Suprapubic skin (tissue), 4 donors: ENCODE results near the gene LMBR1.
"Not testable (repeated sequence)": the region's sequence is repeated elsewhere in the genome, so short reads cannot be mapped to it uniquely, and the experiment has no call there.

Experiments
- POLR2A ChIP-seq, 2 donors: fragments of 450-650 bp; IDR thresholded peaks; one replicate each; pipeline ENCODE4 v1.6.1; 2017; ENCODE audit warnings: antibody characterized with exemption in 2 of 2, mild to moderate bottlenecking in 2 of 2, moderate library complexity in 2 of 2
- POLR2AphosphoS5 ChIP-seq, 3 donors: sonication (generic); formaldehyde crosslinking; IDR thresholded peaks; one replicate each; pipeline ENCODE4 v1.6.1; 2017; ENCODE audit warnings: antibody characterized with exemption in 3 of 3

- not testable (repeated sequence) for TF ChIP-seq POLR2A, POLR2AphosphoS5 (IDR thresholded peaks at IDR 0.05)
These were observed 49.4 kb downstream of the LMBR1 start for GRCh38 chr7:156843582-156843981.
